IPS-NIHi7 (cell line): ENCODE measurements around the gene ARID1B.

Experiments
- DNase-seq: peaks from one replicate; pipeline ENCODE4 v3.0.0; 2012; ENCODE audit warnings: mixed read lengths; ENCODE audit errors: extremely low spot score

Gene ARID1B

GRCh38 chr6:156825475-156825874 is 48.3 kb downstream of the ARID1B start:
- no peak for DNase-seq

- DNase-seq, result no peak
Measured at GRCh38 chr6:156826290-156826955, 49.2 kb downstream of the ARID1B start.

GRCh38 chr6:156827382-156827781 is 50.2 kb downstream of the ARID1B start:
- no peak for DNase-seq

GRCh38 chr6:156828280-156828703 is 51.1 kb downstream of the ARID1B start:
- no peak for DNase-seq

- DNase-seq, result no peak
Measured at GRCh38 chr6:156830126-156830525, 52.9 kb downstream of the ARID1B start.

GRCh38 chr6:156832231-156832647 is 55.1 kb downstream of the ARID1B start:
- no peak for DNase-seq

GRCh38 chr6:156832669-156833068 is 55.5 kb downstream of the ARID1B start:
- no peak for DNase-seq

- no peak for DNase-seq
Measured at GRCh38 chr6:156833755-156834154, 56.6 kb downstream of the ARID1B start.

GRCh38 chr6:156839129-156839528 is 62.0 kb downstream of the ARID1B start:
- DNase-seq, result no peak

GRCh38 chr6:156839591-156840001 is 62.4 kb downstream of the ARID1B start:
- DNase-seq, result no peak

- no peak for DNase-seq
Measured at GRCh38 chr6:156840136-156840535, 63.0 kb downstream of the ARID1B start.

- no peak for DNase-seq
Measured at GRCh38 chr6:156840606-156841005, 63.4 kb downstream of the ARID1B start.

GRCh38 chr6:156841508-156841907 is 64.3 kb downstream of the ARID1B start:
- DNase-seq, result no peak

- no peak for DNase-seq
Measured at GRCh38 chr6:156842598-156843250, 65.5 kb downstream of the ARID1B start.

- DNase-seq, result no peak
Measured at GRCh38 chr6:156844089-156844488, 66.9 kb downstream of the ARID1B start.

- no peak for DNase-seq
Measured at GRCh38 chr6:156845454-156846155, 68.4 kb downstream of the ARID1B start.

GRCh38 chr6:156846845-156847599 is 69.8 kb downstream of the ARID1B start:
- DNase-seq, result peak; percentile 53

- no peak for DNase-seq
Measured at GRCh38 chr6:156848123-156848522, 70.9 kb downstream of the ARID1B start.

GRCh38 chr6:156848533-156848932 is 71.4 kb downstream of the ARID1B start:
- no peak for DNase-seq

- DNase-seq, result no peak
Measured at GRCh38 chr6:156849806-156850205, 72.6 kb downstream of the ARID1B start.

- no peak for DNase-seq
Measured at GRCh38 chr6:156850353-156850752, 73.2 kb downstream of the ARID1B start.

GRCh38 chr6:156851454-156851921 is 74.3 kb downstream of the ARID1B start:
- no peak for DNase-seq
